SKM-1 treated with dmso at 0.1 percent for 144 hours (cell line): Measurements from ENCODE around the gene ARHGAP20.

Experiments used
- DNase-seq: peaks from one replicate; lab custom pipeline; 2025; ENCODE audit not compliant: unreplicated experiment; lab: John Stamatoyannopoulos, UW

Gene ARHGAP20

DNA sequence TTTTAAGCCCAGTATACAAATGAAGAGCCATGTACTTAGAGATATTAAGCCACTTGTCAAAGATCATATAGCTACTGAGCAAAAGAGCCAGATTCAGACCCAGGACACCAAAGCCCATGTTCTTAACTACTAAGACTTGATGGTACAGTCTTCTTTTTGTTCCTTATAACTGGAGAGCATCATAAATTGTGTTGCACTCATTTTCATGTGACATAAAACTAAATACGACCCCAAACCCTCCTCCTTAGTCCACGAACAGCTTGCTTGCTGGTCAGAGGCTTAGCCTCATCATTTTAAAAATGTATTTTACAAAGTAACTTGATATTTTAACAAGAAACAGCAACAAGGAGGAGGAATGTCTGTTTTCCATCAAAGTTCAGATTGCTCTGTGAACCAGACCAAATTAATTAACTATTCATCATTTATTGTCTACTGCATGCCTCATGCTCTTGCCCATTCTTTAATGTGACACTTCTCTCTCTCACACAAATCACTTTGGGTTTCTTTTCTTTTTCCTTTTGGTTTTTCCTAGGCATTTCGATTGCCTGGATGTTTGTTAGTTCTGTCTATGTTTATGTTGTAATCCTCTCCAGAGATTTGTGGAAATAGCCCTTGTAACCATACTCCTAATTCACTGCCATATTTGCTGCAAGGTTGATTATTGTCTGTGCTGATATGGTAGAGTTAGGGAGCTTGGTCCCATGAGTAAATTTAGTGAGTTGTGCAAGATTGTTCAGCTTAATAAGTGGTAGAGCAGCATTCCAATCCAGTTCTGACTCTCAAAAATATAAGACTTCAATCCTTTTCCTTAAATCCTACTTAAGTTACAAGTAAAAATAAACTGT, 8.4 kb upstream of the ARHGAP20 start:
- DNase-seq = no peak

DNA sequence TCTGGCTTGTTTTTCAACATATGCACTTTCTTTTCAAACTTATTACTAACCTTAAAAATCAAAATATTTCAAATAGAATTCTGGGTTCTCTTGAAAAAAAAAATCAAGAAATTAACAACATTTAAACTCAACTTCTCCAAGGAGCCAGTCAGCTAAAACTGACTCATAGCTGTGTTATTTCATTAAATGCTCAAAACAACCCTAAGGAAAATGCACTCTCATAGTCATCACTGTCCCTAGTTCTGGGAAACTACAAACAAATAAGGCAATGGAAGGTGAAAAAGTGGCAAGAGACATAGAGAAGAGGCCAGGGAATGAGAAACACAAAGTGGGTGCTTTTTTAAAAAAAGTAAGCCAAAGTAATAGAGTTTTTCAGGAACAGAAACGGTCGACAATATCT, 4.1 kb upstream of the ARHGAP20 start:
- DNase-seq = no peak

DNA sequence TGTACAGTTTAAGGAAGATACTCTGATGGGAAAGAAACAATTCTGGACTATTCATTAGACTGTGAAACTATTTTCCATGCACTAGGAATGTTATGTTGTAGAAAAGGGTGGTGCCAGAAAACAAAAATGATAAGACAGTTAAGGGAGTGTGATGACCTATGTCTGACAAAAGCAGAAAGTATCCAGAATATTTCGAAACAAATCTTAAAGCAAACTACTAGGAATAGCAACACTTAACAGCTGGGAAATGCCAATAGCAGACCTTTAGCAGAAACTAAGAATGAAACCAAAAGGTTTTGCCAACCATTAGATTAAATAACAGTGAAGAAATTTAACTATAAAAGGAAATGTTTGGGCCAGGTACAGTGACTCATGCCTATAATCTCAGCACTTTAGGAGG, 3.3 kb upstream of the ARHGAP20 start:
- DNase-seq = no peak

DNA sequence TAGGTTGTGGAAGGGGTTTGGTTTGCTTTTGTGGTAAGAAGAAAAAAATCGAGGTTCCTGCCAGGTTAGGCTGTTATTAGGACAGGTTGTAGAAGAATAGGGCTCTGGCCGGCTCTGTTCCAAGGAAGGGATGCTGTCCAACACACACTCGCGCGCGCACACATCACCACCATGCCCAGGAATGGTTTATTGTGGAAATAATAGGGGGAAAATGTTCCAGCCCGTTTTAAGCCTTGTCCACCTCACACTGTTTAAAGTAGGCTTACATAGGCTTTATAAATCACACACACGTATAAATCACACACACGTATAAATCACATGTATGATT, 1.2 kb upstream of the ARHGAP20 start:
- DNase-seq = no peak

DNA sequence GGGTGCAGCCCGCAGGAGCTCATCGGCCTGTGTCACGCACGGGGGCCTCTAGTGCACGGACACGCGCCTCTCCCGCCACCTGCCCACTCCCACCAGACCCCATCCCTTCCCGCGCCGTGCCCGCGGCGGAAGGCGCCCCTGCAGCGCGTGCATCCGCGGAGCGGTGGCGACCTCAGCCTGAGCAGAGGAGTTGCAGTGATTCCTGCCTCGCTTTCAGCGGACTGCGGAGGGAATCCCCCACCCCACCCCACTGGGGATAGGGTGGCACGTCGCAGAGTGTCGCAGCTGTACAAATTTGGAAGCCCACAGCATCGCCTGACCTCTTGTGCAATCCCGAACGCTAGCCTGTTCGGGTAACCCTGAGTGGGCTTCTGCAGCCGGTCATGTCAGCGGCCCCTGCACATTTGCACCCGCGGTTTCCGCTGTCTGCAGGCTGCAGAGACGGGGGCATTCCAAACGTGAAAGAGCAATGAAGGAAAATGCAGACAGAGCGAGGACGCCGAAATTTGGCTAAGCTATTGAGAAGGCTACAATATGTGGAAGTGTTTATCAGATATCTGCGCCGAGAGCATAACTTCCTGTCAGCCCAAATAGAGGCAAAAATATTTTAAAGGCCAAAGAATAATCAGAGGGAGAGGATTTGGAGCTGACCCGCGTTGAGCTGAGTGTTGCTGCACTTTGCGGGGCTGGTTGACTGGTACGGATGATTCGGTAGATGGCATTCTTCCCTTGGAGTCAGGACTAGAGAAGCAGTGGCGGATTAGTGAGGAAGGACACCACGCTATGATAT, 617 bp upstream of the ARHGAP20 start:
- no peak for DNase-seq

DNA sequence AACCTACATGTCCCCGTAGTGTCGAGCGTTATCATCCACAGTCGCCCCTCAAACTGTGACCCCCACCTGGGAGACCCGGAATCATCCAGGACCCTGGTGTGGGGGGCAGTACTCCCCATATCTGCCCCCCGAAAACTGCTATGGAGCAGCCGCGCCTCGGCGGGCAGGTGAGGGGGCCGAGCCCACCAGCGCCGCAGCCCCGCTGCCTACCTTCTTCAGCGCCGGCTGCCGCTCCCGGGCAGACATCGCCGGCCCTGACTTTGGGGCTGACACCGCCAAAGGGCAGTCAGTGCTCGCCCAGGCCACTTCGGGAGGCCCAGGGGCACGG, 825 bp downstream of the ARHGAP20 start:
- DNase-seq = no peak

DNA sequence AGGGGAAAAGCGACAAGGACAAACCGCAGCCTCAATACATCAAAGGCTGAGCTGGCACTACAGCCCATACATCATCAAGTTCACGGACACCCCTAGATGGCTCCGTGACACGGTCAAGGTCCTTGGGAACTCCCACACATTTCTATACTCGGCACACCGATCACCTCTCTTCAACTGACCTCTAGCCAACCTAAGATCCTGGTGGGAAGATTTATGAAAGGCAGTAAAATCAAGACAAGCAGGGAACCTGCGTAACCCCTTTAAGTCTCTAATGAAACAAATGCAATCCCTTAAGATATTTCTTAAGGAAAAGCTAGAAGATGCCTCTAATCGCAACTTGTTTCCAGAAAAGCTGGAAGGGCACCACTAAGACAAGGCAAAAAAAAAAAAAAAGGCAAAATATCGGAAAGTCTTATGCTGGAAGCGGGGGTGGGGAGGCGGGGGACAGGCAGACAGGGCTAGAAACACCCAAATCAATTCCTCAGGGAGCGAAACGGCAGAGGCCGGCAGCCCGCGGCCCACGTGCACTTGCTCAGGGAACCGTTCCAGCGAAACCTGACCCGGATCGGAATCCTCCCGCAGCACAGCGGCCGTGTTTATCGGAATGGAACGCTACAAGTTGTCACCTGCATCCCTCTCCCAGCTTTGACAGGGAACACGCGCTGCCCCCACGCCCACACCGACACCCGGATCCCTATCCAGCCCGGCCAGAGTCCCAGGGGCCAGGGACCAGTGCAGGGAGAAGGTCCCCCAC, 1.4 kb downstream of the ARHGAP20 start:
- DNase-seq = no peak

DNA sequence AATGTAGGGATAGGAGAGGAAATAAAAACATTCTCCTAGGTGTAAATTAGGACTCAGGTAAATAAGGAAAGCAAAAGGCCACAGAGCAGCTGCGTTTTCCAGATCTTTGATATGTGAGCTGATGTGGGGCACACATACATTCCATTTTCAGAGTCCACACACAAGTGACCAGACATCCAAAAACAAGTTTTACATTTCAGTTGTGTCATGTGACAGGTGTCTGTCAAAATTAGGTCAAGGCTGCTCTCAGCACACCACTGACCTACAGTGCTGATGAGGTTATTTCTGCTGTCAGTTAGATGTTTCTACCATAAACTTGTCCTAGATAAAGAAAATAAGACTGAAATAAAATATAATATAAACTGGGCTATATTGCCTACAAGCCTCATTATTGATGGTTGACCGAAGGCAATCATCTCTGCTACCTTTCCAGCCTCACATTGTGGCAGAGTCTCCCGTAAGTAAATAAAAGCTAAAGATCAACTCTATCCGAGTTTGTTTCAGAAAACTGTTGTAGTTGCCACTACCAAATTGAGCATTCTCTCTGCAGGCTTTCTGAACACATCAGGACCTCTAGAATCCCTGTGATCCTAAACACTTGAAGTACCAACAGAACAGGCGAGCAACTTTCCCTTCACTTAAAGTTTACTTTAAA, 7.9 kb downstream of the ARHGAP20 start:
- no peak for DNase-seq

DNA sequence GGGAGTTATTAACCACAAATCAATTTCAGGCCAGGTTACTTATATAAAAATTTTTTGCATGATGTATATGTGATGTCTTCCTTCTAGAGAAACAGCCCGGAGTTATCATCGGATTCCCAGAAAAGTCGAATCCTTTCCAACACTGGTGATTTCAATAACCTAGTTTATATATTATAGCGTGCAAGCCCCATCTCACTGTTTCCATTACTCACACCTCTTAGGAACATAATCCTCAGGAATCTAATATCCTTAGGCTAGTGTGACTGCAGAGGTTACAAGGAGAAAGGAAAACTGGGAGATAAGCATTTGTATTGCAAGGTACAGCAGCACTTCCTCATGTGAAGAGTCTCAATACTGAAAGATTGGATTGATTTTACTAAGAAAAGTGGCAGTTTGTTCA, 20.3 kb downstream of the ARHGAP20 start:
- no peak for DNase-seq

DNA sequence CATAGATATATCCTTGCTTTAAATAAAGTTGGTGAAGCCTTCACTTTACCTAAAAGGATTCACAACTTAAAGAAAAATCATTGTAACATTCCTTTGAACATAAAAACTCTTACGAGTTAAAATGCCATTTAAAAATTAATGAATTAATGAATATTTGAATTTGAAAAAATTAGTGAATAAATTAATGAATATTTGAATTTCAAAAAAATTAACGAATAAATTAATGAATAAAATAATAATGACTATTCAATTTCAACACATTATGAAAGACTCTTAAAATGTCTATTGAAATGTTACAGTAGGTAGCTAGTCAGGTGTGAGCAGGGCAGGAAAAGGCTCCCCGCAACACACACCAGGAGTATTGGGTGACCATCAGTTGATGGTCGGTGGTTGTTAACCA, 22.9 kb downstream of the ARHGAP20 start:
- DNase-seq = no peak

DNA sequence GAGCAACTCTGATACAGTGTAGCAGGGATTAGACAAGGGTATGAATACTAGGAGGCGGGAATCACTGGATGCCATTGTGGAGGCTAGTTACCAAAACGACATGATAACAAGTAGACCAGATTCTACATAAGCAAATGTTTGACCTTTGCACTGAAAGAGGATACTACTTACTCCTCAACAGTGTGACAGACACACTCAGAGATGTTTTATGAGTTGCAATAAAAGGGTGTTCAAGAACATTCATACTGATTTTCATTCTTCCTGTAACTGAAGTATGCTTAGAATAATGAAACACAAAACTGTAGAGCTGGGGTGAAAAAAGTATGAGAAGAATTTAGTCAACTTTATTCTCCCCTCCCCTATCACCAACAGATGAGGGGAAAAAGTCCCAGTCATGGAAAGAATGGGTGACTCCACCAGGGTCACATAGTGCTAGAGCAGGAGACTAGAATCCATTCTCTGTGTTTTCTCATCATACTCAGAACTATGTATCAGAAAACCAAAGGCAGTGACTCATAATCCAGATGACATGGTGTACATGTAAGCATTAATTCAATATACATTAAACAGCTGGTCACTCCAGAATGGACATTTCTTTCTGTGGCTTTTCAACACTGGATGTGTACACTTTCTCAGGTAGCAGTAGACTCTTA, 32.8 kb downstream of the ARHGAP20 start:
- DNase-seq = no peak

DNA sequence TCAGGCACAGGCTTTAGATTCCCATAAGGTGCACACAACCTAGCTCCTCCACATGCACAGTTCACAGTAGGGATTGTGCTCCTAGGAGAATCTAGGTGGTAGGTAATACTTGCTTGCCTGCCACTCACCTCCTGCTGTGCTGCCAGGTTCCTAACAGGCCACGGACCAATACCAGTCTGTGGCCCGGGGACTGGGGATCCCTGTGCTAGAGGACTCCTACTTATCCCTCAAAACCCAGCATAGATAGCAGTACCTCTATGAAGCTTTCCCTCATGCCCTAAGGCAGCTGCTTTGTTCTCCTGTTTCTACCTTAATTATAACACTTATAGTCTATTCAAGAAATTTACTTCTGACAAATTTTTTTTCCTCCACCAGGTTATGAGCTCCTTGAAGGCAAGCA, 36.7 kb downstream of the ARHGAP20 start:
- DNase-seq = no peak

DNA sequence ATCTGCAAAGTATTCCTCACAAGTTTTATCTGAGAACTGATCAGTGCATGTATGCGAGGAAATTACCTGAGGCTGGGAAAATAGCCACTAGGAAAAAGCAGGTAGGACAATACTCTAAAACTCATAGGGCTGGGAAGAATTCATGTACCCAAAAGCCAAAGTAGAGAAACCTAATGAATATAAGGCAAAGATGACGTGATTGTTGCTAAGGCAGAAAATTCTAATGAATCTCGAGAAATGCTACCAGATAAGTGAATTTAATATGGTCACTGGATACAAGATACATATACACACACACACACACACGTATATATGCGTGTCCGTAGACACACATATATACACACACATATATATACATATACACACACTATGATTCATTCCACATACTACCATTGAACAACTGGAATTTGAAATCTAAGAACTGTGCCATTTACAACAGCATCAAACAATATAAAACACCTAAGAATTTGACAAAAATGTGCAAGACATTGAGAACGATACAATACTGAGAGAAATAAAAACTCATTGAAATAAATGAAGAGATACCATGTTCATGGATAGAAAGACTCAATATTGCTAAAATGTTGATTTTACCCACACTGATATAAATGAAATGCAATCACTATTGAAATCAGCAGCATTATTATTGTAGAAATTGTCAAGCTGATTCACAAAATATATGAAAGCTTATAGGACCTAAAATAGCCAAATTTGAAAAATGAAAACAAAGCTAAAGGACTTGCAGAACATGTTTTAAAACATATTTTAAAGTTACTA, 46.4 kb downstream of the ARHGAP20 start:
- no peak for DNase-seq

DNA sequence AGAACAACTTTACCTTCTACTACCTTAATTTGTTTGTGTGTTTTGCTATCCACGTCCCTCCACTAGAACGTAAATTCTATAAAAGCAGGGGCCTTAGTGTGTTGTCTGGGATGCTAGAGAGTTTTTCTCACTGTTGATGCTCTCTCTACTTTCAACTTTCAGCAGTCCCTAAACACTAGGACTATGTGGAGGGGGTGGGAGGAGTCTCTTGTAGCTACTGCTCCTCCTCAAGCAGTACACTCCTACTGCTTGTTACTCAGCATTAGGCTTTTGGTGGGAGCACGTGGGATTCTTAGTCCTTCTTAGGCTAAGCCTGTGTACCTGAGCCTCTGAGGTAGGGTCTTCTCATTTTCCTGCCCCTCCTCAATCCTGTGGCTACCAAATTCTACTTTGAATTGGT, 56.3 kb downstream of the ARHGAP20 start:
- no peak for DNase-seq

DNA sequence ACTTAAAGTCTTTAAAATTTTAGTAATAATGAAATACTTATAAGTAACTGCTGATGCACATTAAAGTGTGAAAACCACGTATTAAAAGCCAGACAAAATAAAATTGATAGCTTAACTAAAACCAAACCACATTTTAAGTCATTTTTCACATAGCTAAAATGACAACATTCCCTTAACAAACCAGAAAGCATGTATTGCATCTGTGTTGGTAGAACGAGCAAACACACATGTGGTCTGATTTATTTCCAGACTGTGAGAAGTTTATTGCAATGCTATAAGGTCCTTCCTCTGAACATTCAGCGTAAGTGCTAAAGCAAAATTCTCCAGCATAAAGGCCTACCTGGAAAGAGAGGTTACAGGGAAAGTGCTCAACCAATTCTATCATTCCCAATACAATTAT, 57.8 kb downstream of the ARHGAP20 start:
- no peak for DNase-seq

DNA sequence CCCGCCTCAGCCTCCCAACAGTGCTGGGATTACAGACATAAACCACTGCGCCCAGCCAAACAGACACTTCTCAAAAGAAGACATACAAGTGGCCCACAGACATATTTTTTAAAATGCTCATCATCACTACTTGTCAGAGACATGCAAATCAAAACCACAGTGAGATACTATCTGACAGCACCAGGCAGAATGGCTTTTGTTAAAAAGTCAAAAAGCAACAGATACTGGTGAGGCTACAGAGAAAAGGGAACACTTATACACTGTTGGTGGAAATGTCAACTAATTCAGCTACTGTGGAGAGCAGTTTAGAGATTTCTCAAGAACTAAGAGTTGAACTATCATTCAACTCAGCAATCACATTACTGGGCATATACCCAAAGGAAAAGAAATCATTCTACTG, 67.0 kb downstream of the ARHGAP20 start:
- DNase-seq = no peak

DNA sequence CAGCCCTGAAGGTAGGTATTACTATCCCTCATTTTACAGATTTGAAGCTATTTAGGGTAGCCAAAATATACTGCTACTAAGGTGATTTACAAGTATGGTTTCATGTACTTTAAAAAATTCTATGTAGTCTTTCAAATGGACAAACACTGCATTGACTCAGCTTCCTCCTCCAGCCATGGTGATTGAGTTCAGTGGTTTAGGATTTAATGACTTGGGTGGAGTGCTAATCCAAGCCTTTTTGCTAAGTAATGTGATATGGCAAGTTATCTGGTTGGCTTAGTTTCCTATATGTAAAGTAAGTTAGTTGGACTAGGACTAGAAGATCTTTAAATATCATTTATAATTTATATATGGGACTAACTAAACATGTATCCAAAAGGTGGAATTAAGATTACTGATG, 77.9 kb downstream of the ARHGAP20 start:
- DNase-seq = no peak

DNA sequence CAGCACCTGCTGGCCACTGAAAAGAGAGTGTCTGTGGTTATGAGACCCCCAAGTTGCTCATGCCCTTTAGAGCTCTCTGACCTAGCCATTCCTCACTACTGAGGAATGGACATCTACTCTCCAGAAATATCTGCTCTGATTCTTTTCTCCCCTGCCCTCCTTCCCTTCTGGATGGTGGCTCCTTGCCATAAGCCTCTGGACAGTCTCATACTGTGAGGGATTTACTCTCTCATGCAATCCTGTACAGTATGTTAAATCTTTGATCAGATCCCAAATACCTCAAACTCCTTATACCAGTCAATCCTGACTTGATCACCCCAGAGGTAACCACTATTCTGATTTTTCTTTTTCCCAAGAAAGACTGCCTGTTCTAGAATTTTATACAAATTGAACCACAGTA, 80.7 kb downstream of the ARHGAP20 start:
- no peak for DNase-seq

DNA sequence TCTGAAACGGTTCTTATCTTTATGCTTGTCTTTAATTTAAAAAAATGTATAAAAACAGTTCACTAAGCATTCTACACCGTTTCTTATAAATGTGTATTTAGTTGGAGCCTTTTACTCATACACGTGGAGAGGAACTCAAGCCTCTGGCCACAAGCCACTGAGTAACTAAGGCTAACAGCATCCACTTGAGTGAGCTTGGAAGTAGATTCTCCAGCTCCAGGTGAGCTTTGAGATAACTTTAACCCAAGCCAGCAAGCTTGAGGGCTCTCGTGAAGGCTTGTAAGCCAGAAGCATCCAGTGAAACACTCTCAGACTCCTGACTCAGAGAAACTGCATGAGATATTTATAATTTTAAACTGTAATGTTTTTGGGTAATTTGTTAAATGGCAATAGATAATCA, 82.6 kb downstream of the ARHGAP20 start:
- DNase-seq = no peak

DNA sequence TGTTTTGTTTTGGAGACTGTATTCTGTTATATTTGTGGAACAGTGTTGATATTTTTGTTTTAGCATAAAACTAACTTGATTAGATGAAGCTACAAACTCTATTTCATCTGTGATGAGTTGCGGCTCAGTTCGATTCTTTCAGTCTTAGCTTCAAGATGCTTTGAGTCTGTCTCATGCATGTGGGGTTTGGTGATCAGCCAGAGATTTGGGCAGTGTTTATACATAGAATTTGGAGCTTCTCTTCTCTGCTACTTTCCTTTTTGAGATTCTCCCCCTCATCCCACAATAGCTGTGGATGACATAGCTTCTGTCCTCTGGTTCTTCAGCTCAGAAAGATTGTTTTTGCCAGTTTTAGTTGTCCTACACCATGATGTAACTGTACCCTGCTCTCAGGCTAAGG, 90.4 kb downstream of the ARHGAP20 start:
- DNase-seq = no peak
